AG20443 (cell line): Measurements from ENCODE around the gene SLC9A1.

ENCODE experiments used
- DNase-seq: peaks from one replicate; pipeline ENCODE4 v3.0.0; 2012; ENCODE audit warnings: low spot score, mixed read lengths

The SLC9A1 gene

DNA sequence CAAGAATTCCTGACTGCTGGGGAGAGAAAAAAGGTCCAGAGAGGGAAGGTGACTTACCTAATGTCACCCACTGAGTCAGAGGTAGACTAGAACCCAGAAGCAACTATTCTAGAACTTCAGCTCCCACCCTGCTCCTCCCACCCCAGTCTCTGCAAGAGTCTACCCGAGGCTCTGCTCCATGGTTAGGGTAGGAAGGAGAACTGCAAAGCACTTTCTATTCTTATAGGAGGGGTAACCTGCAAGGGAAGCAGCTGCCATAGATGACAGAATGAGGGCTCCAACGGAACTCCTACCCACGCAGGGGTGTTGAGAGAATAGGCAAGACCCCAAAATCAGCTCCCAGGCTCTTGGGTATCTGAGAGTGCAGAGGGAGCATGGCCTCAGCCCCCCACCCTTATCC lies 4.3 kb downstream of the SLC9A1 start:
- no peak for DNase-seq

DNA sequence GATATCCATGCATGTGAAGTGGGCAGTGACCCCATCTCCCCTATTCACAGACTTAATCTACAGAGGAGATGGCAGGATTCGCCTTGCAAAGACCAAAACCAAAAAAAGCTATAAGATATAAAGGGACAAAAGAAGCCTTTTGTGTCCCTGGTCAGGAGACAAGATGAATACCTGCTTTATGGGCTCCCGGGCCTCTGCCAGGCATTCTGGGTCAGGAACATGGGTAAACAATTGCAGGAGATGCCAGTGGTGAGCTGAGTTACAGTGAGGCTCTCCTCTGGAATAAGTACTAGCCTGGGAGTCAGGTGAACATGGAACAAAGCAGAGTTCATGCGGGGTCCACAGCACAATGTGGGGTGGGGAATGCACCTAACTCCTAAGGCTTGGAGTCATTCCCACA lies 4.7 kb downstream of the SLC9A1 start:
- DNase-seq, result no peak

DNA sequence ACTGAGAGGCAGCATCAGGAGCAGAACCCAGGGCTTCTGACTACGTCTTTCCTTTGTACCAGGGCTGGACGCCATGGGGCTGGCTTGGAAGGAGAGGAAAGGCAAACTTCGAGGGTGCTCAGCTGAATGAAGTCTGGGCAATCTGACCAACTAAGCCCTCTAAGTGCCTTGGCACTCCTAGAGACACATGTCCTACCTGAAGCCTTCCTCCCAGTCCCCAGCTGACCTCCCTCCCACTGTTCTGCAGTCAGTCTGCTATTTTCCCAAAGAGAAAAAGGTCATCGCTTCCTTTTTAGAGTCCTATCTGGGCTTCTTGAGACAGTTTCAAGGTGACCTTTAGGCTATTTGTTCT lies 5.2 kb downstream of the SLC9A1 start:
- no peak for DNase-seq

DNA sequence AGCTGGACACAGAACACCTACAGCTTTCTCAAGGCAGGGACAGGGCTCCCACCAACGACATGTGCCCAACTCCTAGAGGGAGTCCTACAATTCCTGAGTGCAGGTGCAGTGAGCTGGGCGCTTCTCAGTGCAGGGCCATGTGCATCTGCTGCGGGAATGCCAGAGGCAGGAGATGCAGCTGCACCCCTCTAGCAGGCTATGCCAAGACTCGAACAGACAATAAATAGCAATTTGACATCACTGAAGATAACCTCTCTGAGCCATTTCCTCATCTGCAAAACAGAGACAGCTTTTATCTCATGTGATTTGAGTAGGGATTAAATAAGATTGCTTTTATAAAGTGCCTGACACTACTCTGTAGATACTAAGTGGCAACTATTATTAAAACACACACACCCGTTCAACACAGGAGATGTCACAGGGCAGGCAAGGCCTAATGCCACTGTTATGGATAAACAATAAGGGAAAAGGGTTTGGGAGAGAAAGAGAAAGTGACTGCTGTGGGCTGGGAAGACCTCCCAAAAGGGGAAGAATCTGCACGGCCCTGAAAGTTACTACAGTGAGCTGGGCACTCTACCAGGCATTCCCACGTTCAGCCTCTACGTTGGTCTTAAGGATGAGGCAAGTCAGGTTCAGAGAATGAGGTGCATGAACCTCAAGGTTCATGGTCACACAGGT lies 5.7 kb downstream of the SLC9A1 start:
- DNase-seq, result no peak

DNA sequence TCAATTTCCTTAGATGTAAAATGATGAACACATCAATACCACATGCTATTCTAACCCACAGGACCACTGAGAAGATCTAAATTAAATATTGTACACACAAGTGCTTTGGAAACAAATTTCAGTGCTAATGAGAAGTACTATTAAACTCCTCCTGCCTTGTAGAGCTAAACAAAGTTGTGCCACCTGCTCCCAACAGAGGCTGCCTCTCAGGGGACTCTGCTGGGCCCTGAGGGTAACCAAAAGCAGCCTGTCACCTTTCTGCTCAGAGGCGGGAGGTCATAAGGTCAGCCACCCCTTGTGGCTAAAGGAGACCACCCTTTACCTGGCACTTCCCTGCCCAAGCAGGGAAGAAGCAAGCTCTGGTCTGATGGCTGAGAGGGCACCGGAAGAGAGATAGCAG lies 6.3 kb downstream of the SLC9A1 start:
- no peak for DNase-seq

DNA sequence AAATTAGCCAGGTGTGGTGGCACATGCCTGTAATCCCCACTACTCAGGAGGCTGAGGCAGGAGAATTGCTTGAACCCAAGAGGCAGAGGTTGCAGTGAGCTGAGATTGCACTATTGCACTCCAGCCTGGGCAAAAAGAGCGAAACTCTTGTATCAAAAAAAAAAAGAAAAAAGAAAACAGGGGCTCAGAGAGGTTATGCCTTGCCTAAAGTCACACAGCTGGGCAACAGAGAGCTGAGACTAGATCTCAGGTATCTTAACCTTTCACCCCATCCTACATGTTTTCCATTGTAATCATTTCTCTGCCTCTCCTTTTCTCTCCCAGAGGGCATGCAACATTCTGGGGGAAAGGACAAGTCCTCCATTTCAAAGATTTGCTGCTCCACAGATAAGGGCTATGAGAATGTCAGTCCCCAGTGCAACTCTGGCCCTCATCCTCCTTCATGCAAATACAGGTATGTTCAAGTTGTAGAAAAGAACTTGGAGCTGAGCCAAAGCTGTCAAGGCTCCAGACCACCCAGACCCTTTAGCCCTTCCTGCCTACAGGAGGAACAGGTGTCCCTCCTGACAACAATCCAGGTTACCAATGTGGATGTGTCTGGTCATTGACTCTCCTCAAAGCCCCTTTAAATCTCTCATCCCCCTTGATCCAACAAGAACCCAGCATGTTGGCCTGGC lies 6.9 kb downstream of the SLC9A1 start:
- DNase-seq, result no peak

DNA sequence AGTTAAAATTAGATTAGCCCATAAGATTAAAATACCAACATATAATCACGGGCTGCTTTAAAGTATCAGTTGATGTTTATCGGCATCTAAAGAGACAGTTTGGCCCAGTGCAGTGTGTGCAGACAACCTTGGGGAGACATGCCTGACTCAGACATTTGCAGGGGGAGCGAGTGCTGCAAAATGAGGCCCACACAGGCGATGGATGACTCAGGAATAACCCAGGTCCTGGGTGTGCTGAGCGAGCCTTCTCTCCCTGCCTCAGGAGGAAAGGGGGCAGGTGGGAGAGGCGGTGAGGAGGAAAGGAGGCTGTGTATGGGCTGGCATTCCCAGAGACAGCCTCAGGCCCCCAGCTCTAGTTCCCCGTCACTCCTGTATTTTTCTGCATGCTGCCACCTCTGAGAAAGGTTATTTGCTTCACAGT lies 9.0 kb downstream of the SLC9A1 start:
- peak; percentile 87 for DNase-seq

DNA sequence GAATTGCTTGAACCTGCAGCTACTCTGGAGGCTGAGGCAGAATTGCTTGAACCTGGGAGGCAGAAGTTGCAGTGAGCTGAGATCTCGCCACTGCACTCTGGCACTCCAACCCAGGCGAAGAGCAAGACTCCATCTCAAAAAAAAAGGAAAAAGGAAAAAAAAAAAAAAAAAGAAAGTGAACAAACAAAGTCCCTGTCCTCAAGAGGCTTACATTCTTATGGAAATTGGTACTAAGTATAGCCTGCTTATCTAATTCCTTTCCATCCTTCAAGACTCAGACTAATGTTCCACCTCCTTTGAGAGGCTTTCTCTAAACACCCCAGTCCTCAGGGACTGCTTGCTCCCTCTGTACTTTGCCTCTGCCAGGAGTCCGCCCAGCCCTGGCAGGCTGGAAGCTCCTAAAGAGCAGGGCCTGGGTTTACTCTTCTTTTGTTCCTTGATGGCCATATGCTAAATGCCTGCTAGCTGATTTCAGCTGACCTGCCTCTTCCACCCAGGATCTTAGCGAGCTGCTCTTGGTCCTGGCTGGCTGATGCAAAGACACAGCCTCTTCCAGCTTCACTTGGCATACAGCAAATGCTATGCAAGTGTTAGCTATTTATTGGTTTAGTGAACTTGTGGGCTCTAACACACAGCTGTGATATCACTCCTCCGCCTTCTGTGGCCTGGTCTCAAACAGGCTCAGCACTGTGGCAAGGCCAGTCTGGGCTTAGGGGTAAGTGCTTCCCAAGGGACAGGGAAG lies 9.8 kb downstream of the SLC9A1 start:
- DNase-seq, result peak; percentile 61

DNA sequence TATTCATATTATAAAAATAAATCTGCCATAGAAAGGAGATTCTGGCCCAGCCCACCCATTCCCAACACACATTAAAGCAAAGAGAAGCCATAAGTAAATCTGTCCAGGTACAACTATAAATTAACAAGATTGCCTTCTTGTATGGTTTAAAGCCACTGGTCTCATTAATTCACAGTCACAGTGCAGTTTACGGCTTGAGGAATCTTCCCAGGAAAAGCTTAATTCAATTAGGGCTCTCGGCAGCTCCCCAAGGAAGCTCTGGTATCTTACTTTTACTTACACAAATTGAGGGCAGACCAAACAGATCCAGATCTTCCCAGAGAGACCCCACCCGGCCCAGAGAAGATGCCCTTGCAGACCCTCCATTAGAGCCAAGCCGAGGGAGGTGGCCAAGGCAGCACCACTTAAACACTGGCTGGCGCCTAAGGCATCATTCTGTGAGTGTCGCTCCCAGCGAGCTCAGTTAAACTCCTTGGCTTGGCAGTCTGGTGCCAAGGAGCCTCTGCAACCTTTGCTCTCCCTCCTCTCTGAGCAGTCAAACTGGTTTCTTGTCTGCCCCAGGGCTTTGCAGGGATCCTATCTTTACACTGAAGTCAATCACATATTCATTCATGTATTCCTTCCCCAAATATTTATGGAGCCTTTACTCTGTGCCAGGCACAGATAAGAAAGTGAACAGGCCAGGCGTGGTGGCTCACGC lies 10.7 kb downstream of the SLC9A1 start:
- DNase-seq, result no peak

DNA sequence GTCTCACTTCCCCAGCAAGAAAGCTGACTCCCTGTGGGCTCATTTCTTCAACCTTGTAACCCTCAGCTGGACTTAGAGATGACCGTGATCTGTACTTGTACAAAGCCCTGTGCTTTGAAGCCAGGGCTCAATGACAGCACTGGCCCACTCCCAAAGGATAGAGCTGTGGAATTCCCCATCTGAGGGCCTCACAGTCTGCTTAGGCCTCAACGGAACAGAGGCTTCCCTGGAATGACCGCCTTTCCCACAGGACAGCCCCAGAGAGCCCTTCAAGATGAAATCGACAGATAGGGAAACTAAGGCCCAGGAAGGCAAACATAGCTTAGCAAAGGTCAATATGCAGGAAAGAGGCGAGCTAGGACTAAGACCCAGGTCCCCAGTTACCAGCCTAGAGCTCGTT lies 11.5 kb downstream of the SLC9A1 start:
- DNase-seq, result peak; percentile 29

DNA sequence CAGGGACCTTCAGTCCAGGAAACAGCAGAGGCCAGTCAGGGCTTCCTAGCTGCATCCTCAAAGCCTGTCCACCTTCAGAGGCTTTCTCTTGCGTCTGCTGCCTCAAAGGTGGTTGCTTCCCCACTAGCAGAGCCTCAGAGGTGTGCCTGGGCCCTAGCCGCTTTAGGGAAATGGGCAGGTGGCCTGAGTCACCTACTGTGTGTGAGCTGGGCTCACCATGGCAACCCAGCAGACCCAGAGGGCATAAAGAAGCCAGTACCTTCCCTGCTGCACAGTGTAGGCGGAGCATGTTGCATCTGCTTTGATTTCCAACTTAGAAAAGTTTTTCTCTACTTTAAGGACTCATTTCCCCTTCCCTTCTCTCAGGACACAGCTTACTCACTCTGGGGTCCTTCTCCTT lies 12.5 kb downstream of the SLC9A1 start:
- no peak for DNase-seq

DNA sequence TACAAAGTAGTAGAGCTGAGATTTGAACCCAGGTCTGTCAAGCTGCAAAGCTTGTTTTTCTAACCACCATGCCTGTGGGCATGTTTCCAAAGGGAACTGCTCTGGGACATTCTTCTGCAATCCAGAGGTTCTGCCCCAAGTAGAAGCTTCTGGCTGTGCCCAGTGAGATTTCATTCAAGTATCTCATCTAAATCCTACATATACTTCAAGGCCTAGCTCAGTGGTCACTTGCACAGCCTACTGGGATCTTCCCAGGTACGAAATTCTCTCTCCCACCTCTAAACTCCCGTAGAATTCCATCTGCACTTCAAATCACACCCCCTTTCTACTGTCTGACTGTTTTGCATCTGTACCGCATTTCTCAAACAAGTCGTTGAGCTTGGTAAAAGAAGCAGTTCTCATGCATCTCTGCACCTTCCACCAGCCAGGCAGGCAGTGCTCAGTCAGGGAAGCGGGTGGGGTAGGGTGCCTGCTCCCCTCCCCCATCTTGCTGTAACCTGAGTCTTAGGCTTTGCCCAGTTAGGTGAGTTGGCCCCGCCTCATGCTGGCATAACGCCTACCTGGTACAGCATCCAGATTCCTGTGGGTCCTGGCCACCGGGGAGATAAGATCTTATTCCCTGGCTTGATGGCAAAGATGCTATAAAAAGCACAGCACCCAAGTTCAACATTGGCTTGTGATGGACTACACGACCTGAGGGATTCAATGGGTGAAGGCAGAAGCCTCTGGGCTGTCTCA lies 13.5 kb downstream of the SLC9A1 start:
- no peak for DNase-seq

DNA sequence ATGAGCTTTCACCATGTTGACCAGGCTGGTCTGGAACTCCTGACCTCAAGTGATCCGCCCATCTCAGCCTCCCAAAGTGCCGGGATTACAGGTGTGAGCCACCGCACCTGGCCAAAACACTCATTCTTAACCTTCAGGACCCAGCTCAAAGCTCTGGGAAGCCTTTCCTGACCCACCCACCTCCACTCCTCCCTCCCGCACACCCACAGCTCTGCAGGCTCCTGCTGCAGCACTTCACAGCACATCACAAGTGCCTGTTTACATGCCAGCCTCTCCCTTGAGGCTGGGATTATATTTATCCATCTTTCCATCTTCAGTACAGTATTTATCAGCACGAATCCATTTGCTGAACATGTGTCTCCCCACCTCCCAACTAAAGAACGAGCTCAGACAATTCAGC lies 14.9 kb downstream of the SLC9A1 start:
- DNase-seq, result no peak

DNA sequence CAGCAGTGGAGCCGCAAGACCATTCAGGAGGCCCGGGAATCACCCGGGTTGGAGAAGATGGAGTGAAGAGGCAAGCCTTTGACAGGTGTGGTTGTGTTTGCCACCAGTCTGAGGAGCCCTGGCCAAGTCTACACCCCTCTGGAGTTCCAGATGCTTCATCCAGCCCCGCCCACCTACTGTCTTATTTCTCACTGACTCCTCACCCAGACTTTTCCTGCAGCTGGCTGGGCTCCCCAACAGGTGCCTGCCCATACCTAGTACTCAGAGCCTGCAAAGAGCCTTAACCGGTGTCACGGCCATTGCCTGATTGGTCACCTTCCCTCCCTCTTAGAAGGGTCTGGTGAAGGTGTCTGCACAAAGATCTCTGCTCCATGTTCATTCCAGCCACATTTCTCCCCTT lies 16.0 kb downstream of the SLC9A1 start:
- no peak for DNase-seq

DNA sequence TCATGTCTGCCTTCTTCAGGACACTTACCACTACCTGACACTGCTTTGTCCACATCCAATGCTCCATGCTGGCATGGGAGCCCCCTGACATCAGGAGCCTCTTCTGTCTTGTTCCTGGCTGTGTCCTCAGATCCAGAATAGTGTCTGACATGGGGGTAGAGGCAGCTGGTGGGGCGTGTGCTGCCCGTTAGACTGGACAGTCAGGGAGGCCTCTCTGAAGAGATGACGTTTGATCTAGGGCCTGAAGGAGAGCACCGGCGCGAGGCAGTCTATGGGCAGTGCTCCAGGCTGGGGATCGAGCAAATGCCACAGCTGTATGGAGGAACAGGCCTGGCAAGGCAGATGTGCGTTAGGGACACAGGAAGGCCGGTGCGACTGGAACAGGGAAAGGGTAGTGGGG lies 16.6 kb downstream of the SLC9A1 start:
- no peak for DNase-seq

DNA sequence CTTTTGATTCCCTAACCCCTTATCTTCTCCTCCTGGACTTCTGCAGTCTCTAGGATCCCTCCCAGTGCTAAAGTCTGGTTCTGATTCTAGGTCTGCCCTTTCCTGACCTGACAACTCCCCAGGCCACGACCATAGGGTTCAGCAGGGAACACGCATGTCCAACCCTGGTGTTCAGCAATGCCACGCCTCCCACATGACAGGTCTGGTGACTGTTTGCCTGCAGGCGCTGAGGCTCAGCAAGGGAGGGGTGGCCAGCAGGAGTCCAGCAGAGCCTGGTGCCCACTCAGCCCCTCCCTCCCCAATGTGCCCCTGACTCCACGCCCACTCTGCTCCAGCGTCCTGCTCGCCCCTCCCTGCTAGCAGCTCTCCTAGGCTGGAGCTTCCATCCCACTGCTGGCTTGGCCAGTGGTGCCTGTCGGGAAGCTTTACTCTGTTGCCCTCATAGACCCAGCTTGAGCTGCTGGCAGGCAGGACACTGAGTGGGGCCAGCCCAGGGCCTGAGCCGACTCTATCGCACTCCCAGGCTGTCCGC lies 17.3 kb downstream of the SLC9A1 start:
- peak; percentile 82 for DNase-seq

DNA sequence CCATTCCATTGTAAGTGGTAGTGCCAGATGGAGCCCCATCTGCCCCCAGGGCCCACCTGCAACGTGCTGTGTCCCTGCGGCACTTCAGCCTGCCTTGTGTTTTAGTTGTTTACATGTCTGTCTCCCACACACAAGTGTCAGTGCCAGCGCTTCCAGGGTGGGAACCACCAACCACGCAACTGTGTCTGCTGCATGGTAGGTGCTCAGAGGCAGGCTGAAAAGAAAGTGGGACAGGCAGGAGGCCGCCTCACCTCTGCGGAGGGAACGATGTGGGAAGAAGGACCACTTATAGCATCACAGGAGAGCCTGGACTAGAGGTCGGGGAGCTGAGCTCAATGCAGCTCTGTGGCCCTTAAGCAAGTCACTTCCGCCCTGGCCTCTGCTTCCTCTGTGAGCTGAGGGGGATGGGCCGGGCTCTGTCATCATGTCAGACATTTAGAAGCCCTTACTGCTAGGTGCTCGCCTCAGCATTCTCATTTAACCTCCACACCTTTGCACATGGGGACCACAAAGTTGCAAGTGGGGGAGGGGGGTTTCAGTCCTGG lies 17.9 kb downstream of the SLC9A1 start:
- DNase-seq, result peak; percentile 48

DNA sequence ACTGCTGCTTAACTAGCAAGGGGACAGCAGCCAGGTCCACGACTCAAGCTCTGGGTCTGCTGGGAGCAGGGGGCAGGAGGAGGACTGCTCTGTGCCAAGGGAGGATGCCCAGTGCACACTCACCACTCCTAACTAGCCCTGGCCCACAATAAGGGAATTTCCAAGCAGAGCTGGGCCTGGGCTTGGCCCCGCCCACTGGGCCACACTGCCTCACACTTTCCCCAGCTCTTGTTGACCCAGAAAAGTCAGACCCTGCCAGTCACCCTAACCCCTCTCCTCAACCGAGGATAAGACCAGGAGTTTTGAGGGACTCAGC lies 18.7 kb downstream of the SLC9A1 start:
- peak; percentile 52 for DNase-seq

DNA sequence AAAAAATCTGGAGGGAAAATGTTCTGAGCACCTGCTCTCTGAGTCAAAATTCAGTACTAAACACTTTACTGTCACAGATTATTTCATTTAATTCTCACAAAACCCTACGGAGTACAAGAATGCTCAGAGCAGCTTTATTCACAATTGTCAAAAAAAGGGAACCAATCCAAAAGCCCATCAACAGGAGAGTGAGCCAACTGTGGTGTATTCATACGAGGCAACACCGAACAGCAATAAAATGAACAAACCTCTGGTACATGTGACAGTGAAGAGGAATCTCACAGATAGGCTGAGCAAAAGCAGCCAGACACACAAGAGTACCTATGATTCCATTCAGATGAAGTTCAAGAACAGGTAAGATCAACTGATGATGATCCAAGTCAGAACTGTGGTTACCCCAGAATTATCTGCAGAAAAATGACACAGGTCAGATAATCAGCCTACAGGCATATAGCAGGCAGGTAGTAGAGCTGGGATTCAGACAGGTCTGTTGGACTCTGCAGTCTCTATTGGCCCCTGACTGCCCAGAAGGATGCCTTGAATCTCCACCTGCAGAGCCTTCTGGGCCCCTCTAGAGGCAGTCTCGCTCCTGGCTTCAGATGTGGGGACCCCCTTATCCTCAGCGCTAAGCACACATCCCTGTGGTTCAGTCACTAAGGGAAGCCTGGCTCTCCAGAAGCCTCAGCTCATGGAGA lies 19.2 kb downstream of the SLC9A1 start:
- no peak for DNase-seq

DNA sequence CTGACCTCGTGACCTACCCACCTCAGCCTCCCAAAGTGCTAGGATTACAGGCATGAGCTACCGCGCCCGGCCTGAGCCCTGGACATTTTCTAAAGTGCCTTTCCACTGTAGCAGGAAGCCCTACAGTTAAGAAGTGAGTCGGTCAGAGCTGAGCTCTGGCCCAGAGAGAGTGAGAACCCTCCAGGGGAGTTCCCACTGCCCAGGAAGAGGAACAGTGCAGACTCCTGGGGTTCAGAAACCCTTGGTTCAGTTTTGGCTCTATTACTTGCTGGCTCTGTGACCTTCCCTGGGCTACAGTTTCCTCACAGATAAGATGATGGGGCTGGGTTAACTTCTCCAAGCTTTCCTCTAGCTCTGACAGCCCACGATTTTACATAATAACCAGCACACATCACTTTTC lies 20.9 kb downstream of the SLC9A1 start:
- DNase-seq, result no peak

DNA sequence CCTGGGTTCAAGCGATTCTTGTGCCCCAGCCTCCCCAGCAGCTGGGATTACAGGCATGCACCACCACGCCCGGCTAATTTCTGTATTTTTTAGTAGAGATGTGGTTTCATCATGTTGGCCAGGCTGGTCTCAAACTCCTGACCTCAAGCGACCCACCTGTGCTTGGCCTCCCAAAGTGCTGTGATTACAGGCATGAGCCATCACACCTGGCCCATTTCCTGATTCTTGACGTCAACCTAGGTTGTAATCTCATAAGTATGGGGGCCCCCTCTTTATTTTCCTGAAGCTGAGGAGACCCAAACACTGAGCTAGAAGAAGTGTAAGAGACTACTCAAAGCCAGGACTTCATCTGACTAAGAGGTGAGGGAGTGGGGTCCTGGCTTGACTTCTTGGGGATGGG lies 21.8 kb downstream of the SLC9A1 start:
- no peak for DNase-seq
